CD4-positive, alpha-beta T cell (primary cell): ENCODE data around the gene LRSAM1. TPM values are rescaled to one million over a fixed set of nuclear protein-coding genes. Genes with fewer than 3 reads are reported as not detected.

Source experiments
- ATAC-seq: fragments of 200-7000 bp; cut with Tn5 transposase; one replicate; pipeline ENCODE4 v1.10.0; 2022; ENCODE audit warnings: mild to moderate bottlenecking; ENCODE audit not compliant: poor library complexity
- CTCF ChIA-PET: fragments of 350-600 bp; sonication (Branson Sonifier 250); formaldehyde crosslinking; loops from one replicate; lab custom pipeline; 2021; ENCODE audit warnings: antibody characterized with exemption, inconsistent platforms; lab: Charles Lee
- POLR2A ChIA-PET: fragments of 350-600 bp; sonication (Branson Sonifier 250); formaldehyde crosslinking; loops from one replicate; lab custom pipeline; 2021; ENCODE audit warnings: antibody characterized with exemption, inconsistent platforms; lab: Charles Lee
- DNase-seq, 14 experiments: peaks; one replicate each; pipeline ENCODE4 v3.0.0-alpha.2; 2013 to 2020; ENCODE audit warnings: mixed read lengths in 2 of 14
- H3K27ac ChIP-seq, 2 donors: one replicate each; pipeline versions ENCODE4 v1.5.1 to v1.7.0; 2013; ENCODE audit warnings: low read length in 2 of 2, low read depth in 1 of 2, mild to moderate bottlenecking in 1 of 2
- H3K27me3 ChIP-seq, 2 experiments: 1 replicate in 1 of 2; 2 replicates in 1 of 2; pipeline versions ENCODE4 v1.6.1 to v1.7.0; 2013; ENCODE audit warnings: low read length in 2 of 2, control low read depth in 1 of 2, mild to moderate bottlenecking in 1 of 2, moderate library complexity in 1 of 2; ENCODE audit not compliant: insufficient read depth in 2 of 2, control insufficient read depth in 1 of 2
- H3K36me3 ChIP-seq: one replicate; pipeline ENCODE4 v1.6.1; 2013; ENCODE audit warnings: low read length, control low read depth; ENCODE audit not compliant: insufficient read depth
- H3K4me1 ChIP-seq: one replicate; pipeline ENCODE4 v1.6.1; 2013; ENCODE audit warnings: low read length, control low read depth; ENCODE audit not compliant: insufficient read depth
- H3K4me3 ChIP-seq: one replicate; pipeline ENCODE4 v1.5.1; 2013; ENCODE audit warnings: mild to moderate bottlenecking, low read length, moderate library complexity
- H3K9me3 ChIP-seq, 2 experiments: 1 replicate in 1 of 2; 2 replicates in 1 of 2; pipeline versions ENCODE4 v1.6.1 to v1.7.0; 2013; ENCODE audit warnings: low read length in 2 of 2, mild to moderate bottlenecking in 2 of 2, control low read depth in 1 of 2, moderate library complexity in 1 of 2; ENCODE audit not compliant: control insufficient read depth in 1 of 2, insufficient read depth in 1 of 2
- H3K27ac Mint-ChIP-seq: one replicate; pipeline ENCODE4 v1.8.0; 2020; ENCODE audit warnings: mixed read lengths
- H3K27me3 Mint-ChIP-seq: one replicate; pipeline ENCODE4 v1.8.0; 2021; ENCODE audit warnings: mixed read lengths
- H3K36me3 Mint-ChIP-seq: one replicate; pipeline ENCODE4 v1.8.0; 2021; ENCODE audit warnings: low read depth, mixed read lengths
- H3K4me1 Mint-ChIP-seq: one replicate; pipeline ENCODE4 v1.8.0; 2021; ENCODE audit warnings: low read depth, mixed read lengths
- H3K4me3 Mint-ChIP-seq: one replicate; pipeline ENCODE4 v1.8.0; 2020; ENCODE audit warnings: mild to moderate bottlenecking, mixed read lengths
- H3K9me3 Mint-ChIP-seq: one replicate; pipeline ENCODE4 v1.8.0; 2020; ENCODE audit warnings: mixed read lengths
- intact Hi-C, 2 experiments: fragments of 100-400 bp; cut with DNase I in 1 of 2; cut with micrococcal nuclease in 1 of 2; formaldehyde crosslinking; loops; one replicate each; pipeline versions ENCODE4 v1.15.1 to v1.9.0; 2023 to 2025; cut with DNase I, micrococcal nuclease
- total RNA-seq, 174 experiments: library from RNA in 2 of 174; stranded (reverse) in 2 of 174; gene quantifications; one replicate each; pipeline ENCODE4 v1.2.3 and lab custom pipeline; 2021 to 2026
- TF ChIP-seq, protein P1 (sequence below): fragments of 200-600 bp; IDR thresholded peaks from one replicate; pipeline ENCODE4 v1.8.0; 2022; ENCODE audit warnings: antibody characterized with exemption, mild to moderate bottlenecking

Gene LRSAM1
- total RNA-seq, 2 experiments from 2014 or later = 11.4 to 16.0 TPM

DNA sequence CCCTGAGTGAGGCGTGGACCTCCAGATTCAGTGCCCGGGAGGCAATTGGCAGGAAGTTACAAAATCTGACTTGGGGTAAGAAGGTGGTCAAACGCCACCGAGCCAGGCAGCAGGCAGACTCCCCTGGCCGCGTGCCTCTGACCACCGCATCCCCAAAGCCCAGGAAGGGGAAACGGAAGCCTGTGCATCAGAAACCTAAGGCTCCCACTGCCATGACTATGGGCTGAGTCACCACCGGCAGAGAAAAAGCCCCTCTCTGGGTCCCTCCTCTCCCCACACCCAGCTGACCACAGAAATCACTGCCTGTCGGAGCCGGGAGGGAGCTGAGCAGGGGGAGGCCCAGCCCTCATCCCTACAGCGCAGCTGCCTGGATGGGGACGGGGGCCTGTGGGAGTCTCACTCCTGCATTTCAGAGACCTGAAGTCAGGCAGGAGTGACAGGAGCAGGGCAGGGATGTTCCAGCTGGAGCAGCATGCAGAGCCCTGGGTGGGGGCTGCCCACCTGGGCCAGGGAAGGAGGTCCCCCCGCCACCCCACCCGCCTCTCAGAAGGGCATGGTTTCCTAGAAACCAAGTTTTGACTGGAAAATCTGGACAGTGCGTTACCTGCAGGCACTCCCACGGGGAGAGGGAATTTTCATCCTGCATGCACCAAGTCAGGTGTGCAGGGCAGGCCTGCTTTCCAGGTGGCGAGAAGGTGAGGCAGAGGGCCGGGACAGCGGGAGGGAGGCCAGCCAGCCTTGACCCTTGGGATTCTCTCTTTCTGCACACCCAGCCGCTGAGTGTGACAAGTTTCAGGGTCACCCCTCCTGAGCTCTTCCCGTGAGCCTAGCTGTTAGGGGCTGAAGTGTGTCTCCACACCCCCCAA, 68.2 kb downstream of the LRSAM1 start:
- H3K4me3 Mint-ChIP-seq = no peak overlapping the region
- TF ChIP-seq, protein P1, sequence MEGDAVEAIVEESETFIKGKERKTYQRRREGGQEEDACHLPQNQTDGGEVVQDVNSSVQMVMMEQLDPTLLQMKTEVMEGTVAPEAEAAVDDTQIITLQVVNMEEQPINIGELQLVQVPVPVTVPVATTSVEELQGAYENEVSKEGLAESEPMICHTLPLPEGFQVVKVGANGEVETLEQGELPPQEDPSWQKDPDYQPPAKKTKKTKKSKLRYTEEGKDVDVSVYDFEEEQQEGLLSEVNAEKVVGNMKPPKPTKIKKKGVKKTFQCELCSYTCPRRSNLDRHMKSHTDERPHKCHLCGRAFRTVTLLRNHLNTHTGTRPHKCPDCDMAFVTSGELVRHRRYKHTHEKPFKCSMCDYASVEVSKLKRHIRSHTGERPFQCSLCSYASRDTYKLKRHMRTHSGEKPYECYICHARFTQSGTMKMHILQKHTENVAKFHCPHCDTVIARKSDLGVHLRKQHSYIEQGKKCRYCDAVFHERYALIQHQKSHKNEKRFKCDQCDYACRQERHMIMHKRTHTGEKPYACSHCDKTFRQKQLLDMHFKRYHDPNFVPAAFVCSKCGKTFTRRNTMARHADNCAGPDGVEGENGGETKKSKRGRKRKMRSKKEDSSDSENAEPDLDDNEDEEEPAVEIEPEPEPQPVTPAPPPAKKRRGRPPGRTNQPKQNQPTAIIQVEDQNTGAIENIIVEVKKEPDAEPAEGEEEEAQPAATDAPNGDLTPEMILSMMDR = no peak
- ATAC-seq = peak; percentile 29
- peak in 4 of 14 experiments; percentile 16 to 80 (median 54) for DNase-seq
- H3K27ac Mint-ChIP-seq = no peak overlapping the region
- no peak overlapping the region for H3K27ac ChIP-seq
- no peaks in the 10 kb centered on the region for H3K9me3 Mint-ChIP-seq
- intact Hi-C loops = no loop called here
- no peaks in the 10 kb centered on the region for H3K27me3 ChIP-seq
- H3K4me1 ChIP-seq = peaks cover 8% of the 10 kb centered on the region
- peaks cover 31% of the 10 kb centered on the region for H3K36me3 ChIP-seq
- no peaks in the 10 kb centered on the region for H3K27me3 Mint-ChIP-seq
- ChIA-PET CTCF (no interaction called here), POLR2A (no interaction called here)
- peaks cover 8% of the 10 kb centered on the region for H3K36me3 Mint-ChIP-seq
- no peaks in the 10 kb centered on the region for H3K4me1 Mint-ChIP-seq
- H3K9me3 ChIP-seq = peaks cover 6 to 13% of the 10 kb centered on the region in 2 experiments
- H3K4me3 ChIP-seq = no peak overlapping the region

DNA sequence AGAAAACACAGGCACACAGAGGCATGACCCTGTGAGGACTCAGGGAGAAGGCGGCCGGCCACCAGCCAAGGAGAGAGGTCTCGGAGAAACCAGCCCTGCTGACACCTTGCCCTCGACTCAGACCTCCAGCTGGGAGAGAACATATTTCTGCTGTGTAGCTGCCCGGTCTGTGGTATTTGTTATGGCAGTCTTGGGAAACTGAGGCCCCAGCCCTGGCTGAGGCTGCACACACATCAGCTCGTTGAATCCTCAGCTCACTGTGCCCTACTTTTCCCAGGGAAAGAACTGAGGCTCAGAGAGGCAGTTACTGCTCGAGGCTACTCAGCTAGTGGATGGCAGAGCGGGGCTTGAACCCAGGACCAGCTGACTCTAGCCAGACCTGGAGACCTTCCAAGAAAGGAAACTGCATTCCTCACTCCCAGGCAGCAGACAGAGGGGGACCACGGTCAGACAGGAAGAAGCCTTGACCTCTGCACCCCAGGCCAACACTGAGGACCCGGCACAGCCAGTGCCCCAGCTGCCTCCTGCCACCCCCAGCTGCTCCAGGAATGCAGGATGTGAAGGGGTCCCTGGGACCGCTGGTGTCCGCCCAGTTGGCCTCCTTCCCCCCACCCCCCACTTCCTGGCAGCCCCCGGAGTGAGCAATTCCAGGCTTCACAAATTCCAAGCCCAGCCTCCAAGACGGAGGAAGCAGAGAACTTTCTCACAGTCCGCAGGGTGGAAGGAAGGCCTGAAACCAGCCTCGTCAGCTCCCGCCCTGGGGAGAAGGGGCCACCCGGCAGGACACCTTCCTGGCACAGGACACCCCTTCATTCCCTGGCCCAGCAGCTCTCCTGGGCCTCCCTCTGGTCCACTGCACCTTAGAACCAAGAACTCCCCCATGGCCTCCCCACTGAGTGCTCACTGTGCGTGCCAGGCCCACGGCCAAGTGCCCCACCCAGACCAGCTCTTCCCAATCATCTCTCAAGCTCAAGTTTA, 69.9 kb downstream of the LRSAM1 start:
- DNase-seq (no peak), ATAC-seq (no peak)
- ChIA-PET POLR2A (no interaction called here), CTCF (no interaction called here)
- Histone ChIP-seq H3K4me1 (peaks cover 8% of the 10 kb centered on the region), H3K36me3 (peaks cover 32% of the 10 kb centered on the region), H3K4me3 (no peak overlapping the region), H3K27ac (no peak overlapping the region), H3K9me3 (peaks cover 14 to 30% of the 10 kb centered on the region in 2 experiments), H3K27me3 (no peaks in the 10 kb centered on the region)
- Mint-ChIP-seq H3K27me3 (no peaks in the 10 kb centered on the region), H3K36me3 (peaks cover 12% of the 10 kb centered on the region), H3K4me1 (no peaks in the 10 kb centered on the region), H3K27ac (no peak overlapping the region), H3K9me3 (no peaks in the 10 kb centered on the region), H3K4me3 (no peak overlapping the region)
- TF ChIP-seq, protein P1 = no peak
- intact Hi-C loops = no loop called here

DNA sequence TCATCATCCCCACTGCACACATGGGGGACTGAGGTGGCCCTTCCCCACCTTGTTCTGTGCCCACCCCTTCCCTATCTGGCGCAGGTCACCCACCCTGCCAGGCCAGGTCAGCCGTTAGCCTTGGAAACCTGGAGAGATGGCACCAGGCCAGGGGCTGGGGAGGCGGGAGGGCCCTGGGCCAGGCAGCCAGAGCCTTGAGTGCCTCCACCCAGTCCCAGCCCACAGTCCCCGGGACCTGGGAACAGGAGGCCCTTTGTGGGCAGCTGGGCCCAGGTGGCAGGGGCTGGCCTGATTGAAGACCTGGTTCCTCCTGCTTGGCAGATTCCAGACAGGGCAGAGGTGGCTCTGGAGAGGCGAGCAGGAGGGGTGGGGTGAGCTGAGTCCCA, 70.6 kb downstream of the LRSAM1 start:
- ChIA-PET CTCF (no interaction called here), POLR2A (no interaction called here)
- no peaks in the 10 kb centered on the region for H3K27me3 ChIP-seq
- H3K4me3 ChIP-seq = no peak overlapping the region
- no peak overlapping the region for H3K27ac Mint-ChIP-seq
- intact Hi-C loops = no loop called here
- no peaks in the 10 kb centered on the region for H3K27me3 Mint-ChIP-seq
- H3K9me3 Mint-ChIP-seq = no peaks in the 10 kb centered on the region
- H3K9me3 ChIP-seq = peaks cover 14 to 34% of the 10 kb centered on the region in 2 experiments
- TF ChIP-seq, protein P1 = no peak
- H3K4me1 ChIP-seq = peaks cover 8% of the 10 kb centered on the region
- no peak for ATAC-seq
- peaks cover 18% of the 10 kb centered on the region for H3K36me3 Mint-ChIP-seq
- H3K4me1 Mint-ChIP-seq = no peaks in the 10 kb centered on the region
- peaks cover 26% of the 10 kb centered on the region for H3K36me3 ChIP-seq
- DNase-seq = no peak
- no peak overlapping the region for H3K27ac ChIP-seq
- no peak overlapping the region for H3K4me3 Mint-ChIP-seq
